Caco-2 (cell line): ENCODE results near the gene FOXS1. TPM values are rescaled to one million over a fixed set of nuclear protein-coding genes. Genes with fewer than 3 reads are reported as not detected.
A peak's percentile ranks its signal among the peaks of the same experiment; 100 is the strongest.

Experiments used
- BruUV-seq: library from RNA; stranded (reverse); fragments of 400-500 nt; replicated peaks from 2 replicates; lab custom pipeline; 2021; lab: Mats Ljungman, UMichigan
- CTCF ChIA-PET: fragments of 300-600 bp; sonication (Branson Sonifier 250); formaldehyde crosslinking; loops from one replicate; lab custom pipeline; 2022; ENCODE audit warnings: antibody characterized with exemption; lab: Charles Lee
- POLR2A ChIA-PET: fragments of 300-600 bp; sonication (Branson Sonifier 250); formaldehyde crosslinking; loops from one replicate; lab custom pipeline; 2022; ENCODE audit warnings: antibody characterized with exemption; lab: Charles Lee
- DNase-seq, 2 experiments: peaks; one replicate each; pipeline versions ENCODE4 v3.0.0 to v3.0.0-alpha.2; 2020 to 2022
- H3K27me3 ChIP-seq: replicated peaks from 2 replicates; pipeline ENCODE4 v1.6.0; 2011; ENCODE audit warnings: low read length; ENCODE audit not compliant: control insufficient read depth, insufficient read depth
- H3K36me3 ChIP-seq: 2 replicates; pipeline ENCODE4 v1.5.1; 2011; ENCODE audit warnings: low read length; ENCODE audit not compliant: control insufficient read depth, insufficient read depth
- H3K4me1 ChIP-seq: fragments of 250-450 bp; sonication (Bioruptor Pico); 2 replicates; pipeline ENCODE4 v1.5.1; 2020; ENCODE audit warnings: mild to moderate bottlenecking
- H3K4me3 ChIP-seq: 2 replicates; pipeline ENCODE4 v1.5.1; 2011; ENCODE audit warnings: low read depth, mild to moderate bottlenecking, control low read depth, low read length
- H3K9me3 ChIP-seq: fragments of 250-450 bp; sonication (Bioruptor Pico); 2 replicates; pipeline ENCODE4 v1.5.1; 2020; ENCODE audit warnings: mild to moderate bottlenecking, moderate library complexity
- H3K27ac Mint-ChIP-seq: one replicate; pipeline ENCODE4 v1.8.0; 2022; ENCODE audit warnings: mixed read lengths; ENCODE audit not compliant: unreplicated experiment
- H3K27me3 Mint-ChIP-seq: one replicate; pipeline ENCODE4 v1.8.0; 2022; ENCODE audit warnings: mixed read lengths; ENCODE audit not compliant: insufficient read depth, unreplicated experiment
- H3K36me3 Mint-ChIP-seq: one replicate; pipeline ENCODE4 v1.8.0; 2022; ENCODE audit warnings: mild to moderate bottlenecking, mixed read lengths; ENCODE audit not compliant: insufficient read depth, unreplicated experiment
- H3K4me1 Mint-ChIP-seq: one replicate; pipeline ENCODE4 v1.8.0; 2022; ENCODE audit warnings: low read depth, mixed read lengths; ENCODE audit not compliant: unreplicated experiment
- H3K4me3 Mint-ChIP-seq: one replicate; pipeline ENCODE4 v1.8.0; 2022; ENCODE audit warnings: mild to moderate bottlenecking, moderate library complexity, mixed read lengths; ENCODE audit not compliant: unreplicated experiment
- H3K9me3 Mint-ChIP-seq: one replicate; pipeline ENCODE4 v1.8.0; 2022; ENCODE audit warnings: mixed read lengths; ENCODE audit not compliant: unreplicated experiment
- intact Hi-C: fragments of 100-400 bp; cut with micrococcal nuclease; formaldehyde crosslinking; loops from one replicate; pipeline ENCODE4 v1.10.0; 2022; ENCODE audit not compliant: unreplicated experiment
- total RNA-seq: library from RNA; stranded (reverse); gene quantifications from 2 replicates; pipeline ENCODE4 v1.2.3, GENCODE V29; 2022
- TF ChIP-seq, protein P1 (sequence below), 2 experiments: fragments of 200-600 bp in 1 of 2; IDR thresholded peaks; 1 replicate in 1 of 2; 2 replicates in 1 of 2; pipeline versions ENCODE4 v1.5.1 to v1.8.0; 2011 to 2022; ENCODE audit warnings: antibody characterized with exemption in 1 of 2, control low read depth in 1 of 2, inconsistent platforms in 1 of 2, low read depth in 1 of 2, low read length in 1 of 2, mild to moderate bottlenecking in 1 of 2, moderate library complexity in 1 of 2; ENCODE audit not compliant: insufficient read depth in 1 of 2, severe bottlenecking in 1 of 2, unreplicated experiment in 1 of 2

Gene FOXS1
- total RNA-seq, 1 experiment from 2014 or later: not detected

DNA sequence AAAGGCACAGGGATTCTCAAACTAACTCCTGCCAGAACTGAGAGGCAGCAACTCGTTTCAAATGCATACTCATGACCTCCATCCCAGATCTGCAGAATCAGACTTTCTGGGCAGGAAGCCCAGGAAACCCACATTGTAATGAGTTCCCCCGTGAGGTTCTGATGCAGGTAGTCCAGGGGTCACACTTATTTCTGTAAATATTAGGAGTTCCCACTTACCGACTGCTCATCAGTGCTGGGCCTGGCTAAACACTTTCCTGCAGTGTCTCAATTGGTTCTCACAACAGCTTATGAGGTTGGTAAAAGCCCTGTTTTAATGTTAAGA, 13.3 kb upstream of the FOXS1 start:
- H3K4me1 Mint-ChIP-seq: peaks cover 8% of the 10 kb centered on the region
- intact Hi-C loops: no loop called here
- H3K36me3 ChIP-seq: no peaks in the 10 kb centered on the region
- no peak overlapping the region for H3K4me3 ChIP-seq
- no peak for DNase-seq
- H3K9me3 ChIP-seq: no peaks in the 10 kb centered on the region
- H3K27me3 ChIP-seq: no peaks in the 10 kb centered on the region
- peaks cover 6% of the 10 kb centered on the region for H3K36me3 Mint-ChIP-seq
- no peak overlapping the region for H3K27ac Mint-ChIP-seq
- no TSS peak for BruUV-seq
- TF ChIP-seq, protein P1, sequence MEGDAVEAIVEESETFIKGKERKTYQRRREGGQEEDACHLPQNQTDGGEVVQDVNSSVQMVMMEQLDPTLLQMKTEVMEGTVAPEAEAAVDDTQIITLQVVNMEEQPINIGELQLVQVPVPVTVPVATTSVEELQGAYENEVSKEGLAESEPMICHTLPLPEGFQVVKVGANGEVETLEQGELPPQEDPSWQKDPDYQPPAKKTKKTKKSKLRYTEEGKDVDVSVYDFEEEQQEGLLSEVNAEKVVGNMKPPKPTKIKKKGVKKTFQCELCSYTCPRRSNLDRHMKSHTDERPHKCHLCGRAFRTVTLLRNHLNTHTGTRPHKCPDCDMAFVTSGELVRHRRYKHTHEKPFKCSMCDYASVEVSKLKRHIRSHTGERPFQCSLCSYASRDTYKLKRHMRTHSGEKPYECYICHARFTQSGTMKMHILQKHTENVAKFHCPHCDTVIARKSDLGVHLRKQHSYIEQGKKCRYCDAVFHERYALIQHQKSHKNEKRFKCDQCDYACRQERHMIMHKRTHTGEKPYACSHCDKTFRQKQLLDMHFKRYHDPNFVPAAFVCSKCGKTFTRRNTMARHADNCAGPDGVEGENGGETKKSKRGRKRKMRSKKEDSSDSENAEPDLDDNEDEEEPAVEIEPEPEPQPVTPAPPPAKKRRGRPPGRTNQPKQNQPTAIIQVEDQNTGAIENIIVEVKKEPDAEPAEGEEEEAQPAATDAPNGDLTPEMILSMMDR (IDR thresholded peaks at IDR 0.05; ENCODE audit: insufficient read depth in 1 of 2, low read depth in 1 of 2, low read length in 1 of 2, severe bottlenecking in 1 of 2, unreplicated experiment in 1 of 2): no peak
- ChIA-PET CTCF (interaction anchor here (0.8 to 2.6 kb wide), 3 partner anchors 12 to 159 kb away, joined by 12 to 15 read pairs (median 12); partner anchors contain the start of gene PDRG1), POLR2A (interaction anchor here (0.6 kb wide), 1 partner anchor 233 kb away, joined by 7 read pairs; no protein-coding TSS in a partner anchor)
- peaks cover 16% of the 10 kb centered on the region for H3K4me1 ChIP-seq
- H3K4me3 Mint-ChIP-seq: no peak overlapping the region
- H3K27me3 Mint-ChIP-seq: peaks cover 7% of the 10 kb centered on the region
- H3K9me3 Mint-ChIP-seq: no peaks in the 10 kb centered on the region

DNA sequence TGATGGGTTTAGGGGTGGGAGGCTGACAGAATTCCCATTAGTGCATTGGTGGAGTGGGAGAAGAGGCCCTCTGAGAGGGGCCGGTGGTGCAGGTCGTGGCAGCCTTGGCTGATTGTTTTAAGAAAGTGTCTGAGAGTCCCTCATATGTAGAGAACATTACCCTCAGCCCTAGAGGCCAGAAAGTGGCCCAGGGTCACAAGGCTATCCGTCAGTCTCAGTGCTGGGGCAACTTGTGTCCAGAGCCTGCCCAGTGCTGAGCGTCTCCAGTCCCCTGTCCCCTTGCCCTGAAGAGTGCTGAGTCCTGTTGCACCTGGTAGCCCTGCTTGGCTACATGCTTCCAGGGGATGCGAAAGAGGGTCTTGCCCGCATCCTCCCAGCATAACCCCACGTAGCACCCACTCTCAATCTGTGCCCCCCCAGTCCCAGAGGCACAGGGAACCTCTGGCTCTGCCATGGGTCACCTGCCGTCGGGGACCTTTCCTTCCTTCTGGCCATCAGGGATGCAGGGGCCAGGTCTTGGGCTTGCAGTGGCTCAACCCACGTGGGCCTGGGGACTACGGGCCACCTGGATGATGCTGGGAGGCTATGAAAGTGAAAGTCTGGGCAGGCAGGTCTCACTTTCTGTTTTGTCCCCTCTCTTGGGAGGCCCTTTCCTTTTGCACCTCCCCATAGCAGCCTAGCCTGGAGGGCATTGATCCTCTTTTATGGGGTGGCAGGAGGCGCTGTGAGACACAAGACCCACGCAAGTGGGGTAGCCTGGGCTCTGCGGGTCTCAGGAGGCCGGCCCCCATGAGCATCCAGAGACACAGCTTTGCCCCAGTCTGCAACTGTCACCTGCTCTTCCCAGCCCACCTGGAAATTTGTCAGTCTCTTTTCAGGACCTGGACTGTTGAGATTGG, 12.7 kb upstream of the FOXS1 start:
- no peak overlapping the region for H3K27ac Mint-ChIP-seq
- H3K36me3 ChIP-seq: no peaks in the 10 kb centered on the region
- H3K36me3 Mint-ChIP-seq: peaks cover 6% of the 10 kb centered on the region
- peaks cover 8% of the 10 kb centered on the region for H3K4me1 Mint-ChIP-seq
- no peaks in the 10 kb centered on the region for H3K27me3 ChIP-seq
- TF ChIP-seq, protein P1 (IDR thresholded peaks at IDR 0.05; ENCODE audit: insufficient read depth in 1 of 2, low read depth in 1 of 2, low read length in 1 of 2, severe bottlenecking in 1 of 2, unreplicated experiment in 1 of 2): no peak
- CTCF ChIA-PET: interaction anchor here (2.5 to 2.6 kb wide), 2 partner anchors 93 to 160 kb away, joined by 12 to 15 read pairs; partner anchors contain the start of gene PDRG1
- no TSS peak for BruUV-seq
- H3K9me3 ChIP-seq: no peaks in the 10 kb centered on the region
- H3K27me3 Mint-ChIP-seq: peaks cover 7% of the 10 kb centered on the region
- no peaks in the 10 kb centered on the region for H3K9me3 Mint-ChIP-seq
- peaks cover 16% of the 10 kb centered on the region for H3K4me1 ChIP-seq
- intact Hi-C loops: no loop called here
- POLR2A ChIA-PET: no interaction called here
- H3K4me3 Mint-ChIP-seq: no peak overlapping the region
- DNase-seq: peak in 1 of 2 experiments; percentile 41
- H3K4me3 ChIP-seq: no peak overlapping the region

DNA sequence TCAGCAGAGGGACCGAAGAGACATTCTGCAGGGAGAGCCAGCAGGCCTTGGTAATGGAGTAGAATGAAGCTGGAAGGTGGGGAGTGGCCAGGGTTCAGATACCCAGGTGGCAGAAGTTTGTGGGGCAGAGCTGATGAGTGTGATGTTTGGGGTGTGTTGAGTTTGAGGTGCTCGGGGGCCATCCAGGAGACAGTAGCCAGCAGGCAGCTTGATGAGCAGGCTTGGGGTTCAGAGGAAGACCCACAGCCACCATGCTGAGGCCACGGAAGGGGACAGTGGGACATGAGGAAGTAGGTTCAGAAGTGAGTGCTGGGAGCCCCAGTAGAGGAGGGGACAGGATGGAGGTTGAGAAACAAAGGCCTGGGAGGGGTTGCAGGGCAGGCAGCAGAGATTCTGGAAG, 11.1 kb upstream of the FOXS1 start:
- H3K4me1 Mint-ChIP-seq: peaks cover 8% of the 10 kb centered on the region
- DNase-seq: peak in 1 of 2 experiments; percentile 34
- POLR2A ChIA-PET: no interaction called here

More for the DNA sequence above, 11.1 kb upstream of the FOXS1 start:
- no TSS peak for BruUV-seq
- CTCF ChIA-PET: interaction anchor here (0.7 to 3.3 kb wide), 7 partner anchors 11 to 174 kb away, joined by 3 to 31 read pairs (median 5); partner anchors contain the start of genes FOXS1 and PDRG1
- Mint-ChIP-seq H3K9me3 (no peaks in the 10 kb centered on the region), H3K27ac (no peak overlapping the region), H3K36me3 (no peaks in the 10 kb centered on the region), H3K4me3 (no peak overlapping the region), H3K27me3 (peaks cover 7% of the 10 kb centered on the region)
- TF ChIP-seq, protein P1 (IDR thresholded peaks at IDR 0.05; ENCODE audit: insufficient read depth in 1 of 2, low read depth in 1 of 2, low read length in 1 of 2, severe bottlenecking in 1 of 2, unreplicated experiment in 1 of 2): no peak
- Histone ChIP-seq H3K36me3 (no peaks in the 10 kb centered on the region), H3K27me3 (0 out of 2 replicates have a peak, but pooled peaks cover 1% of the 10 kb centered on the region), H3K4me3 (no peak overlapping the region), H3K4me1 (peaks cover 11% of the 10 kb centered on the region), H3K9me3 (no peaks in the 10 kb centered on the region)
- intact Hi-C loops: no loop called here
